WTC11 (cell line): ENCODE data around the gene SEMA4F. TPM values are rescaled to one million over a fixed set of nuclear protein-coding genes. Genes with fewer than 3 reads are reported as not detected.

Source experiments
- ATAC-seq: fragments of 200-7000 bp; cut with Tn5 transposase; 2 replicates; pipeline ENCODE4 v1.10.0; 2021; ENCODE audit warnings: mild to moderate bottlenecking, moderate library complexity
- CTCF ChIA-PET: fragments of 300-600 bp; sonication (Branson Sonifier 250); formaldehyde crosslinking; loops from one replicate; lab custom pipeline; 2021; ENCODE audit warnings: antibody characterized with exemption; lab: Charles Lee
- POLR2A ChIA-PET: fragments of 350-600 bp; sonication (Branson Sonifier 250); formaldehyde crosslinking; loops from one replicate; lab custom pipeline; 2021; ENCODE audit warnings: antibody characterized with exemption; lab: Charles Lee
- DNase-seq: peaks from one replicate; pipeline ENCODE4 v3.0.0; 2021; ENCODE audit warnings: low spot score
- H3K27ac Mint-ChIP-seq: 2 replicates; pipeline ENCODE4 v1.8.0; 2021; ENCODE audit warnings: mixed read lengths
- H3K27me3 Mint-ChIP-seq: 2 replicates; pipeline ENCODE4 v1.8.0; 2021; ENCODE audit warnings: low read depth, mild to moderate bottlenecking, moderate library complexity, mixed read lengths
- H3K36me3 Mint-ChIP-seq: 2 replicates; pipeline ENCODE4 v1.8.0; 2021; ENCODE audit warnings: mixed read lengths
- H3K4me1 Mint-ChIP-seq: 2 replicates; pipeline ENCODE4 v1.8.0; 2022; ENCODE audit warnings: mixed read lengths
- H3K4me3 Mint-ChIP-seq: 2 replicates; pipeline ENCODE4 v1.8.0; 2021; ENCODE audit warnings: mild to moderate bottlenecking, moderate library complexity, mixed read lengths
- H3K9me3 Mint-ChIP-seq: 2 replicates; pipeline ENCODE4 v1.8.0; 2021; ENCODE audit warnings: mixed read lengths
- E2F1 ChIP-seq: sonication (generic); formaldehyde crosslinking; IDR thresholded peaks from 2 replicates; pipeline ENCODE4 v1.8.0; 2022; ENCODE audit warnings: mild to moderate bottlenecking, missing genetic modification reagents
- GABPB1 ChIP-seq: sonication (generic); formaldehyde crosslinking; IDR thresholded peaks from 2 replicates; pipeline ENCODE4 v1.8.1; 2023; ENCODE audit warnings: mild to moderate bottlenecking, missing genetic modification reagents
- IRF2 ChIP-seq: sonication (generic); formaldehyde crosslinking; IDR thresholded peaks from 2 replicates; pipeline ENCODE4 v1.8.0; 2022; ENCODE audit warnings: low read depth, missing genetic modification reagents, borderline replicate concordance
- RORB ChIP-seq: fragments of 250-450 bp; sonication (Bioruptor Pico); IDR thresholded peaks from 2 replicates; pipeline ENCODE4 v1.9.0; 2021; ENCODE audit warnings: mild to moderate bottlenecking
- STAT6 ChIP-seq: sonication (generic); formaldehyde crosslinking; conservative IDR thresholded peaks from 2 replicates; pipeline ENCODE4 v1.8.1; 2023; ENCODE audit warnings: mild to moderate bottlenecking, low read depth, missing genetic modification reagents, moderate library complexity
- TEAD4 ChIP-seq: sonication (generic); formaldehyde crosslinking; IDR thresholded peaks from 2 replicates; pipeline ENCODE4 v1.8.0; 2022; ENCODE audit warnings: mild to moderate bottlenecking, missing genetic modification reagents
- ZBTB21 ChIP-seq: sonication (generic); formaldehyde crosslinking; IDR thresholded peaks from 2 replicates; pipeline ENCODE4 v1.8.1; 2023; ENCODE audit warnings: mild to moderate bottlenecking, missing genetic modification reagents, borderline replicate concordance
- ZNF232 ChIP-seq: sonication (generic); formaldehyde crosslinking; IDR thresholded peaks from 2 replicates; pipeline ENCODE4 v1.8.0; 2022; ENCODE audit warnings: mild to moderate bottlenecking, missing genetic modification reagents
- ZNF396 ChIP-seq: fragments of 250-450 bp; sonication (Bioruptor Pico); IDR thresholded peaks from 2 replicates; pipeline ENCODE4 v1.8.0; 2021; ENCODE audit warnings: mild to moderate bottlenecking, moderate library complexity, borderline replicate concordance
- total RNA-seq: library from RNA; stranded (reverse); gene quantifications from 3 replicates; pipeline ENCODE4 v1.2.3, GENCODE V29; 2021
- TF ChIP-seq, protein P1 (sequence below): fragments of 250-450 bp; sonication (Bioruptor Pico); IDR thresholded peaks from 2 replicates; pipeline ENCODE4 v2.1.2; 2022; ENCODE audit warnings: mild to moderate bottlenecking, moderate library complexity
- TF ChIP-seq, protein P2 (sequence below): sonication (generic); formaldehyde crosslinking; IDR thresholded peaks from 2 replicates; pipeline ENCODE4 v1.8.1; 2022; ENCODE audit warnings: low read depth, mild to moderate bottlenecking, moderate library complexity, missing genetic modification reagents, borderline replicate concordance
- TF ChIP-seq, protein P3 (sequence below): fragments of 250-450 bp; sonication (Bioruptor Pico); IDR thresholded peaks from 2 replicates; pipeline ENCODE4 v1.9.0; 2021; ENCODE audit warnings: moderate library complexity, mild to moderate bottlenecking, inconsistent platforms, borderline replicate concordance
- TF ChIP-seq, protein P4 (sequence below): sonication (generic); formaldehyde crosslinking; IDR thresholded peaks from 2 replicates; pipeline ENCODE4 v1.8.1; 2023; ENCODE audit warnings: mild to moderate bottlenecking, missing genetic modification reagents, moderate library complexity
- TF ChIP-seq, protein P5 (sequence below): sonication (generic); formaldehyde crosslinking; IDR thresholded peaks from 2 replicates; pipeline ENCODE4 v1.8.1; 2022; ENCODE audit warnings: mild to moderate bottlenecking, moderate library complexity, missing genetic modification reagents

SEMA4F gene
- total RNA-seq, 1 experiment from 2014 or later = 5.7 TPM

GRCh38 chr2:74702001-74702715 is 48.1 kb downstream of the SEMA4F start:
- no peak for ATAC-seq
- ChIA-PET POLR2A (no interaction called here), CTCF (interaction anchor here (1.1 to 2.0 kb wide), 3 partner anchors 11 to 13 kb away, joined by 3 to 9 read pairs (median 6); no protein-coding TSS in a partner anchor)
- Mint-ChIP-seq H3K36me3 (no peaks in the 10 kb centered on the region), H3K27me3 (peaks cover 3% of the 10 kb centered on the region; the same call in 1 of the 2 replicates), H3K4me3 (no peak overlapping the region), H3K27ac (no peak overlapping the region), H3K4me1 (peaks cover 11% of the 10 kb centered on the region), H3K9me3 (peaks cover 6% of the 10 kb centered on the region)
- no peak for DNase-seq
- TF ChIP-seq GABPB1 (CRISPR knock-in tag) (0 out of 2 replicates have a peak, but pooled peaks have one; percentile 23), TEAD4 (CRISPR knock-in tag) (no peak)

DNA sequence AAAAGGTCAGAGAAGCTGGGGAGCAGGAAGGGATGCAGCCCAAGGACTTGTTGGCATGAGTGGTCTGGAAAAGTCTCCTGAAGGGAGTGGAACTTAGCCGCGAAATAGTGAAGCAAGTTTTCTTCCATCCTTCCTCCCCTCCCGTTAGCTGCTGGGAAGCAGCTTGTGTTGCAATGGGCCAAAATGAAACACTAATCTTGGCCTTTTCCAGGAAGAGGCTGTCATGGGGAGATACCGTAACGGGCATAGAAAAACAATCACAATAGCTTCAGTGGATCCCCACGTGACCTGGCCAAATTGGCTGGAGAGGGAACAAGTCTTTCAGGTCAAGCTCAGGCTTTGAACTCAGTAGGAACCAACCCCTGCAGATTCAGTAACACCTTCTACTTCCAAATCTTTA is 49.3 kb downstream of the SEMA4F start:
- DNase-seq (no peak), ATAC-seq (no peak)
- ChIA-PET CTCF (no interaction called here), POLR2A (no interaction called here)
- TF ChIP-seq, protein P1, sequence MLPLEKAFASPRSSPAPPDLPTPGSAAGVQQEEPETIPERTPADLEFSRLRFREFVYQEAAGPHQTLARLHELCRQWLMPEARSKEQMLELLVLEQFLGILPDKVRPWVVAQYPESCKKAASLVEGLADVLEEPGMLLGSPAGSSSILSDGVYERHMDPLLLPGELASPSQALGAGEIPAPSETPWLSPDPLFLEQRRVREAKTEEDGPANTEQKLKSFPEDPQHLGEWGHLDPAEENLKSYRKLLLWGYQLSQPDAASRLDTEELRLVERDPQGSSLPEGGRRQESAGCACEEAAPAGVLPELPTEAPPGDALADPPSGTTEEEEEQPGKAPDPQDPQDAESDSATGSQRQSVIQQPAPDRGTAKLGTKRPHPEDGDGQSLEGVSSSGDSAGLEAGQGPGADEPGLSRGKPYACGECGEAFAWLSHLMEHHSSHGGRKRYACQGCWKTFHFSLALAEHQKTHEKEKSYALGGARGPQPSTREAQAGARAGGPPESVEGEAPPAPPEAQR = no peak
- Mint-ChIP-seq H3K36me3 (no peaks in the 10 kb centered on the region), H3K4me3 (no peak overlapping the region), H3K27me3 (peaks cover 3% of the 10 kb centered on the region; the same call in 1 of the 2 replicates), H3K27ac (no peak overlapping the region), H3K4me1 (peaks cover 11% of the 10 kb centered on the region), H3K9me3 (peaks cover 6% of the 10 kb centered on the region)

GRCh38 chr2:74704216-74704615 is 50.2 kb downstream of the SEMA4F start:
- H3K27me3 Mint-ChIP-seq = peaks cover 3% of the 10 kb centered on the region; the same call in 1 of the 2 replicates
- no peaks in the 10 kb centered on the region for H3K36me3 Mint-ChIP-seq
- POLR2A ChIA-PET = no interaction called here
- no peak for DNase-seq
- H3K4me1 Mint-ChIP-seq = peaks cover 11% of the 10 kb centered on the region
- CTCF ChIA-PET = no interaction called here
- TF ChIP-seq ZBTB21 = no peak
- TF ChIP-seq, protein P2, sequence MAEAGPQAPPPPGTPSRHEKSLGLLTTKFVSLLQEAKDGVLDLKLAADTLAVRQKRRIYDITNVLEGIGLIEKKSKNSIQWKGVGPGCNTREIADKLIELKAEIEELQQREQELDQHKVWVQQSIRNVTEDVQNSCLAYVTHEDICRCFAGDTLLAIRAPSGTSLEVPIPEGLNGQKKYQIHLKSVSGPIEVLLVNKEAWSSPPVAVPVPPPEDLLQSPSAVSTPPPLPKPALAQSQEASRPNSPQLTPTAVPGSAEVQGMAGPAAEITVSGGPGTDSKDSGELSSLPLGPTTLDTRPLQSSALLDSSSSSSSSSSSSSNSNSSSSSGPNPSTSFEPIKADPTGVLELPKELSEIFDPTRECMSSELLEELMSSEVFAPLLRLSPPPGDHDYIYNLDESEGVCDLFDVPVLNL (CRISPR knock-in tag) = no peak
- H3K4me3 Mint-ChIP-seq = no peak overlapping the region
- no peak for ATAC-seq
- H3K27ac Mint-ChIP-seq = no peak overlapping the region
- peaks cover 6% of the 10 kb centered on the region for H3K9me3 Mint-ChIP-seq

- Mint-ChIP-seq H3K27ac (no peak overlapping the region), H3K9me3 (no peaks in the 10 kb centered on the region; the same call in 1 of the 2 replicates), H3K27me3 (no peaks in the 10 kb centered on the region)
- ChIA-PET POLR2A (no interaction called here), CTCF (no interaction called here)
- ATAC-seq (no peak; the same call in 1 of the 2 replicates), DNase-seq (no peak)
- TF ChIP-seq STAT6 (CRISPR knock-in tag) (no peak), IRF2 (CRISPR knock-in tag) (no peak), ZNF232 (no peak), RORB (CRISPR knock-in tag) (no peak)
- TF ChIP-seq, all 79 proteins: peak for 0
- Mint-ChIP-seq H3K36me3 (no peaks in the 10 kb centered on the region), H3K4me3 (no peak overlapping the region), H3K4me1 (peaks cover 4% of the 10 kb centered on the region; the same call in 1 of the 2 replicates)
Measured at GRCh38 chr2:74706741-74707140, 52.7 kb downstream of the SEMA4F start.

DNA sequence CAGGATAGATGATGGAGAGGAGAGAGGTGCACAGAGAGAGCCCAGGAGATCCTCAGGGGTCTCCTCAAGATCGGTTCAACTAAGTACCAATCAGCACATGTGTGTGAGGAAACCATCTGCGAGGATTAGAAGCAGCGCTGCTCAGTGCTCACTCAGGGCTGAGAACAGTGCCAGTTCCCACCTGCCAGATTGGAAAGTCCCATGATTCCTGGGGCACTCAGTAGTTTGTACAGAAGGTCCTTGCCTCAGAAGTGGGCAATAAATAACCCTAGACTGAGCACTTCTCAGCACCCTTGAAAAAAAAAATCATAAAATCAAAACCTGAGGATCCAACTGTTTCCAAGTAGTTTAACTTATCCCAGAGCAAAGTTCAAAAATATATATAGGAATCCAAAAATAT is 53.8 kb downstream of the SEMA4F start:
- no peaks in the 10 kb centered on the region for H3K36me3 Mint-ChIP-seq
- no peak for ATAC-seq
- CTCF ChIA-PET = no interaction called here
- POLR2A ChIA-PET = no interaction called here
- no peak overlapping the region for H3K27ac Mint-ChIP-seq
- no peaks in the 10 kb centered on the region; the same call in 1 of the 2 replicates for H3K9me3 Mint-ChIP-seq
- no peaks in the 10 kb centered on the region for H3K4me1 Mint-ChIP-seq
- H3K27me3 Mint-ChIP-seq = no peaks in the 10 kb centered on the region
- DNase-seq = no peak
- no peak overlapping the region for H3K4me3 Mint-ChIP-seq
- TF ChIP-seq, protein P3, sequence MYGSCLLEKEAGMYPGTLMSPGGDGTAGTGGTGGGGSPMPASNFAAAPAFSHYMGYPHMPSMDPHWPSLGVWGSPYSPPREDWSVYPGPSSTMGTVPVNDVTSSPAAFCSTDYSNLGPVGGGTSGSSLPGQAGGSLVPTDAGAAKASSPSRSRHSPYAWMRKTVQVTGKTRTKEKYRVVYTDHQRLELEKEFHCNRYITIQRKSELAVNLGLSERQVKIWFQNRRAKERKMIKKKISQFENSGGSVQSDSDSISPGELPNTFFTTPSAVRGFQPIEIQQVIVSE (CRISPR knock-in tag) = no peak
- TF ChIP-seq ZNF396 (CRISPR knock-in tag) (no peak), IRF2 (CRISPR knock-in tag) (no peak), E2F1 (CRISPR knock-in tag) (no peak)
- TF ChIP-seq, protein P4, sequence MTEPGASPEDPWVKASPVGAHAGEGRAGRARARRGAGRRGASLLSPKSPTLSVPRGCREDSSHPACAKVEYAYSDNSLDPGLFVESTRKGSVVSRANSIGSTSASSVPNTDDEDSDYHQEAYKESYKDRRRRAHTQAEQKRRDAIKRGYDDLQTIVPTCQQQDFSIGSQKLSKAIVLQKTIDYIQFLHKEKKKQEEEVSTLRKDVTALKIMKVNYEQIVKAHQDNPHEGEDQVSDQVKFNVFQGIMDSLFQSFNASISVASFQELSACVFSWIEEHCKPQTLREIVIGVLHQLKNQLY (CRISPR knock-in tag) = no peak
- TF ChIP-seq, protein P5, sequence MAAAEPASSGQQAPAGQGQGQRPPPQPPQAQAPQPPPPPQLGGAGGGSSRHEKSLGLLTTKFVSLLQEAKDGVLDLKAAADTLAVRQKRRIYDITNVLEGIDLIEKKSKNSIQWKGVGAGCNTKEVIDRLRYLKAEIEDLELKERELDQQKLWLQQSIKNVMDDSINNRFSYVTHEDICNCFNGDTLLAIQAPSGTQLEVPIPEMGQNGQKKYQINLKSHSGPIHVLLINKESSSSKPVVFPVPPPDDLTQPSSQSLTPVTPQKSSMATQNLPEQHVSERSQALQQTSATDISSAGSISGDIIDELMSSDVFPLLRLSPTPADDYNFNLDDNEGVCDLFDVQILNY = no peak
